MM.1S (cell line): ENCODE results near the gene HOMER1.

ENCODE experiments used
- CTCF ChIP-seq: fragments of 300-600 bp; sonication (generic); IDR thresholded peaks from 2 replicates; pipeline ENCODE4 v1.5.1; 2016; ENCODE audit warnings: antibody characterized with exemption, low read length, mixed read lengths
- EZH2 ChIP-seq: fragments of 300-600 bp; sonication (generic); optimal IDR thresholded peaks from 2 replicates; pipeline ENCODE3; 2017; ENCODE audit warnings: low read depth, mild to moderate bottlenecking, antibody characterized with exemption, low read length, mixed read lengths
- EZH2phosphoT487 ChIP-seq: fragments of 300-600 bp; sonication (generic); IDR thresholded peaks from 2 replicates; pipeline ENCODE4 v1.6.1; 2018; ENCODE audit warnings: antibody characterized with exemption, low read length

- TF ChIP-seq CTCF (no peak), EZH2phosphoT487 (no peak), EZH2 (no peak)
Measured at GRCh38 chr5:79423296-79423695, 90.6 kb downstream of the HOMER1 start.
